GM23248 (cell line): ENCODE data around the gene BCO1. TPM values are rescaled to one million over a fixed set of nuclear protein-coding genes. Genes with fewer than 3 reads are reported as not detected.
"Not testable (repeated sequence)": the region's sequence is repeated elsewhere in the genome, so short reads cannot be mapped to it uniquely, and the experiment has no call there.

Source experiments
- DNase-seq: peaks from one replicate; pipeline ENCODE4 v3.0.0-alpha.2; 2015
- H2AFZ ChIP-seq: fragments of 200-600 bp; sonication (generic); 2 replicates; pipeline ENCODE4 v1.6.1; 2016; ENCODE audit warnings: antibody characterized with exemption
- H3F3A ChIP-seq: fragments of 200-600 bp; sonication (generic); 2 replicates; pipeline ENCODE4 v1.6.1; 2016; ENCODE audit warnings: mild to moderate bottlenecking, antibody characterized with exemption, mixed run types; ENCODE audit not compliant: insufficient read depth
- H3K27ac ChIP-seq: fragments of 200-600 bp; sonication (generic); 2 replicates; pipeline ENCODE4 v1.5.1; 2016; ENCODE audit warnings: mild to moderate bottlenecking
- H3K27me3 ChIP-seq: fragments of 200-600 bp; sonication (generic); replicated peaks from 2 replicates; pipeline ENCODE4 v1.6.1; 2016; ENCODE audit warnings: mild to moderate bottlenecking; ENCODE audit not compliant: insufficient read depth
- H3K36me3 ChIP-seq: fragments of 200-600 bp; sonication (generic); 2 replicates; pipeline ENCODE4 v1.6.1; 2016; ENCODE audit warnings: low read depth, mild to moderate bottlenecking
- H3K4me1 ChIP-seq: fragments of 200-600 bp; sonication (generic); 2 replicates; pipeline ENCODE4 v1.6.1; 2016; ENCODE audit warnings: mild to moderate bottlenecking; ENCODE audit not compliant: insufficient read depth
- H3K4me2 ChIP-seq: fragments of 200-600 bp; sonication (generic); one replicate; pipeline ENCODE4 v1.6.1; 2016; ENCODE audit warnings: mild to moderate bottlenecking; ENCODE audit not compliant: unreplicated experiment
- H3K4me3 ChIP-seq: fragments of 200-600 bp; sonication (generic); 2 replicates; pipeline ENCODE4 v1.5.1; 2016; ENCODE audit warnings: mild to moderate bottlenecking
- H3K79me2 ChIP-seq: fragments of 200-600 bp; sonication (generic); 2 replicates; pipeline ENCODE4 v1.6.1; 2016; ENCODE audit warnings: mild to moderate bottlenecking; ENCODE audit not compliant: insufficient read depth
- H3K9ac ChIP-seq: fragments of 200-600 bp; sonication (generic); 2 replicates; pipeline ENCODE4 v1.6.1; 2016; ENCODE audit warnings: mild to moderate bottlenecking
- H3K9me2 ChIP-seq: fragments of 200-600 bp; sonication (generic); 2 replicates; pipeline ENCODE4 v1.6.1; 2016; ENCODE audit warnings: mixed run types, mild to moderate bottlenecking, moderate library complexity; ENCODE audit not compliant: insufficient read depth
- H3K9me3 ChIP-seq: fragments of 200-600 bp; sonication (generic); one replicate; pipeline ENCODE4 v1.6.1; 2017; ENCODE audit warnings: low read depth
- H4K20me1 ChIP-seq: fragments of 200-600 bp; sonication (generic); 2 replicates; pipeline ENCODE4 v1.6.0; 2016; ENCODE audit not compliant: insufficient read depth
- EZH2 ChIP-seq: fragments of 200-600 bp; sonication (generic); IDR thresholded peaks from 2 replicates; pipeline ENCODE4 v1.6.1; 2018; ENCODE audit warnings: antibody characterized with exemption, mild to moderate bottlenecking; ENCODE audit not compliant: insufficient read depth, poor library complexity, severe bottlenecking
- EZH2phosphoT487 ChIP-seq: fragments of 200-600 bp; sonication (generic); IDR thresholded peaks from 2 replicates; pipeline ENCODE4 v1.6.1; 2018; ENCODE audit warnings: antibody characterized with exemption, moderate library complexity, mild to moderate bottlenecking, low read depth; ENCODE audit not compliant: insufficient read depth
- WGBS, 2 experiments: methylation state at CpG; one replicate each; pipeline ENCODE4 v1.1.6; 2015 to 2017; ENCODE audit warnings: low lambda C conversion rate in 2 of 2, low coverage in 1 of 2; ENCODE audit errors: missing lambda C conversion rate in 2 of 2; 5-methylcytosine and 5-hydroxymethylcytosine counted together
- in situ Hi-C: fragments of 300-500 bp; cut with MboI; formaldehyde crosslinking; loops from 2 replicates; pipeline ENCODE4 v1.15.0; 2020
- polyA plus RNA-seq: library from polyadenylated mRNA; unstranded; fragments of >200 nt; fragmentation: Nextera tagmentation; extraction: Ambion mirVana; gene quantifications from 2 replicates; pipeline ENCODE4 v1.2.1, GENCODE V29; 2016
- total RNA-seq: library from RNA; depleted of rRNA; stranded (reverse); fragments of >200 nt; shearing (Covaris generic); gene quantifications from 2 replicates; pipeline ENCODE4 v1.2.3, GENCODE V29; 2014

Gene BCO1
- total and polyA plus RNA-seq, 2 experiments from 2014 or later = not detected

- Histone ChIP-seq H3K27me3 (peaks cover 13% of the 10 kb centered on the region), H3K4me1 (no peaks in the 10 kb centered on the region), H3K36me3 (no peaks in the 10 kb centered on the region), H3K9me2 (no peaks in the 10 kb centered on the region), H3F3A (no peaks in the 10 kb centered on the region), H3K27ac (no peak overlapping the region), H3K4me2 (no peak overlapping the region), H4K20me1 (no peaks in the 10 kb centered on the region), H3K9ac (no peak overlapping the region), H3K4me3 (no peak overlapping the region), H3K79me2 (no peaks in the 10 kb centered on the region), H3K9me3 (no peaks in the 10 kb centered on the region), H2AFZ (no peak overlapping the region)
- in situ Hi-C loops = no loop called here
- no peak for TF ChIP-seq EZH2phosphoT487
- TF ChIP-seq EZH2 = no peak
- DNase-seq = no peak
- WGBS, 2 experiments = 60 to 72% methylated on average over 2 of the region's 2 CpGs
Measured at GRCh38 chr16:81216706-81217105, 21.8 kb upstream of the BCO1 start.

- TF ChIP-seq EZH2phosphoT487 (no peak), EZH2 (no peak)
- Histone ChIP-seq H3K4me2 (no peak overlapping the region), H3K36me3 (no peaks in the 10 kb centered on the region), H3K9me2 (no peaks in the 10 kb centered on the region), H3K4me1 (no peaks in the 10 kb centered on the region), H3K27me3 (peaks cover 8% of the 10 kb centered on the region), H3K9me3 (no peaks in the 10 kb centered on the region), H3K4me3 (no peak overlapping the region), H3K79me2 (no peaks in the 10 kb centered on the region), H3K27ac (no peak overlapping the region), H3F3A (no peaks in the 10 kb centered on the region), H4K20me1 (no peaks in the 10 kb centered on the region), H2AFZ (no peak overlapping the region), H3K9ac (no peak overlapping the region)
- 55 to 67% methylated on average over 9 of the region's 9 CpGs for whole genome bisulfite sequencing, 2 experiments
- no peak for DNase-seq
- in situ Hi-C loops = no loop called here
Measured at GRCh38 chr16:81219151-81219550, 19.3 kb upstream of the BCO1 start.

GRCh38 chr16:81220349-81220748, 18.1 kb upstream of the BCO1 start:
- Histone ChIP-seq H3F3A (no peaks in the 10 kb centered on the region), H2AFZ (no peak overlapping the region), H3K4me1 (no peaks in the 10 kb centered on the region), H3K79me2 (no peaks in the 10 kb centered on the region), H3K27ac (no peak overlapping the region), H3K4me2 (no peak overlapping the region), H3K36me3 (no peaks in the 10 kb centered on the region), H3K4me3 (no peak overlapping the region), H3K9ac (no peak overlapping the region), H3K27me3 (peaks cover 8% of the 10 kb centered on the region), H3K9me3 (no peaks in the 10 kb centered on the region), H3K9me2 (no peaks in the 10 kb centered on the region), H4K20me1 (no peaks in the 10 kb centered on the region)
- WGBS, 2 experiments = 60% methylated on average over 9 of the region's 9 CpGs
- DNase-seq = no peak
- no peak for TF ChIP-seq EZH2
- TF ChIP-seq EZH2phosphoT487 = no peak
- in situ Hi-C loops = no loop called here

- in situ Hi-C loops = no loop called here
- 87 to 89% methylated on average over 6 of the region's 6 CpGs for WGBS, 2 experiments
- Histone ChIP-seq H3K27ac (no peak overlapping the region), H2AFZ (no peak overlapping the region), H3K9me3 (no peaks in the 10 kb centered on the region), H3K4me2 (no peak overlapping the region), H4K20me1 (no peaks in the 10 kb centered on the region), H3K36me3 (no peaks in the 10 kb centered on the region), H3K9me2 (no peaks in the 10 kb centered on the region), H3F3A (no peaks in the 10 kb centered on the region), H3K79me2 (no peaks in the 10 kb centered on the region), H3K4me1 (no peaks in the 10 kb centered on the region), H3K9ac (no peak overlapping the region), H3K27me3 (peaks cover 8% of the 10 kb centered on the region; the same call in 1 of the 2 replicates), H3K4me3 (no peak overlapping the region)
- TF ChIP-seq EZH2phosphoT487 (no peak), EZH2 (no peak)
- no peak for DNase-seq
Measured at GRCh38 chr16:81221731-81222130, 16.8 kb upstream of the BCO1 start.

GRCh38 chr16:81224824-81225223, 13.7 kb upstream of the BCO1 start:
- no peaks in the 10 kb centered on the region for H3K4me1 ChIP-seq
- H4K20me1 ChIP-seq = no peaks in the 10 kb centered on the region
- no peaks in the 10 kb centered on the region for H3K79me2 ChIP-seq
- 39 to 65% methylated on average over 1 of the region's 1 CpG for WGBS, 2 experiments
- H3K27ac ChIP-seq = no peak overlapping the region
- no peak overlapping the region for H3K4me2 ChIP-seq
- no peak overlapping the region for H2AFZ ChIP-seq
- H3K27me3 ChIP-seq = peaks cover 16% of the 10 kb centered on the region; the same call in 1 of the 2 replicates
- TF ChIP-seq EZH2phosphoT487 (no peak), EZH2 (no peak)
- no peak overlapping the region for H3K4me3 ChIP-seq
- no peaks in the 10 kb centered on the region for H3K9me3 ChIP-seq
- DNase-seq = no peak
- no peaks in the 10 kb centered on the region for H3F3A ChIP-seq
- H3K9me2 ChIP-seq = no peaks in the 10 kb centered on the region
- H3K9ac ChIP-seq = no peak overlapping the region
- no peaks in the 10 kb centered on the region for H3K36me3 ChIP-seq
- in situ Hi-C loops = no loop called here

- DNase-seq, H3K4me1 ChIP-seq, H2AFZ ChIP-seq, H3K9me3 ChIP-seq, H3K79me2 ChIP-seq, H3K4me2 ChIP-seq, H3K4me3 ChIP-seq, H3K9me2 ChIP-seq, H3K9ac ChIP-seq, H4K20me1 ChIP-seq, in situ Hi-C loops, H3K36me3 ChIP-seq, H3K27ac ChIP-seq, H3F3A ChIP-seq: not testable (repeated sequence)
- WGBS, 2 experiments = 54 to 58% methylated on average over 5 of the region's 5 CpGs
- H3K27me3 ChIP-seq = peaks cover 25% of the 10 kb centered on the region
Measured at GRCh38 chr16:81225697-81226096, 12.8 kb upstream of the BCO1 start.
